Measurements from ENCODE around the gene MYO9A. TPM values are rescaled to one million over a fixed set of nuclear protein-coding genes. Genes with fewer than 3 reads are reported as not detected.

Gene MYO9A
- total RNA-seq, 1 experiment from 2014 or later = 23.0 TPM

DNA sequence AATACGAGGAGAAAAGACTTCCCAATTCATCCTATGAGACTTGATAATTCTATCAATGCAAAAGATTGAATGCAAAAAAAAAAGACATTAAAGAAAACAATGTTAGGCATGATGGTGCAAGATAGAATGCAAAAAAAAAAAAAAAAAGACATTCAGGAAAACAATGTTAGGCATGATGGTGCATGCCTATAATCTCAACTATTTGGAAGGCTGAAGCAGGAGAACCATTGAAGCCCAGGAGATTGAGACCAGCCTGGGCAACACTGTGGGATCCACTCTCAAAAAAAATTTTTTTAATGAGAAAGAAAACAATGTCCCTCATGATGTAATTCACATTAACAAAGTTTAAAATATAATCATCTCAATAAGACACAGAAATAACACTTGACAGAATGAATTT is 75.9 kb downstream of the MYO9A start:
- Histone ChIP-seq H3K4me1 (ENCODE audit: control insufficient read depth in 1 of 2, insufficient read depth in 2 of 2, low read length in 2 of 2) (peaks cover 0 to 7% of the 10 kb centered on the region in 2 experiments; a peak in 2 of 4 replicates), H3K27ac (ENCODE audit: low read depth, low read length) (no peak overlapping the region), H3K9me3 (ENCODE audit: control insufficient read depth in 1 of 2, insufficient read depth in 1 of 2, low read depth in 1 of 2, low read length in 2 of 2) (no peaks in the 10 kb centered on the region), H3K4me3 (replicated peaks in 1 of 2; ENCODE audit: low read depth in 1 of 2, low read length in 2 of 2) (no peak overlapping the region), H3K9me2 (ENCODE audit: insufficient read depth) (no peaks in the 10 kb centered on the region), H3K79me2 (ENCODE audit: insufficient read depth, low read length) (0 out of 2 replicates have a peak, but pooled peaks cover 4% of the 10 kb centered on the region), H3K9ac (ENCODE audit: low read length) (no peak overlapping the region), H3K27me3 (ENCODE audit: insufficient read depth, low read length) (no peaks in the 10 kb centered on the region), H4K20me1 (ENCODE audit: insufficient read depth) (no peaks in the 10 kb centered on the region), H3K36me3 (ENCODE audit: control insufficient read depth in 1 of 2, insufficient read depth in 2 of 2, low read length in 2 of 2) (no peaks in the 10 kb centered on the region), H3K4me2 (ENCODE audit: low read length) (no peak overlapping the region), H2AFZ (ENCODE audit: low read depth, low read length, poor library complexity, severe bottlenecking) (no peak overlapping the region)
- POLR2A ChIA-PET = no interaction called here
- CTCF ChIA-PET = interaction anchor here (1.0 kb wide), 1 partner anchor 32 kb away, joined by 3 read pairs; no protein-coding TSS in a partner anchor
- ATAC-seq (no peak), DNase-seq (ENCODE audit: low read depth, low spot score) (no peak)
- TF ChIP-seq, protein P1, sequence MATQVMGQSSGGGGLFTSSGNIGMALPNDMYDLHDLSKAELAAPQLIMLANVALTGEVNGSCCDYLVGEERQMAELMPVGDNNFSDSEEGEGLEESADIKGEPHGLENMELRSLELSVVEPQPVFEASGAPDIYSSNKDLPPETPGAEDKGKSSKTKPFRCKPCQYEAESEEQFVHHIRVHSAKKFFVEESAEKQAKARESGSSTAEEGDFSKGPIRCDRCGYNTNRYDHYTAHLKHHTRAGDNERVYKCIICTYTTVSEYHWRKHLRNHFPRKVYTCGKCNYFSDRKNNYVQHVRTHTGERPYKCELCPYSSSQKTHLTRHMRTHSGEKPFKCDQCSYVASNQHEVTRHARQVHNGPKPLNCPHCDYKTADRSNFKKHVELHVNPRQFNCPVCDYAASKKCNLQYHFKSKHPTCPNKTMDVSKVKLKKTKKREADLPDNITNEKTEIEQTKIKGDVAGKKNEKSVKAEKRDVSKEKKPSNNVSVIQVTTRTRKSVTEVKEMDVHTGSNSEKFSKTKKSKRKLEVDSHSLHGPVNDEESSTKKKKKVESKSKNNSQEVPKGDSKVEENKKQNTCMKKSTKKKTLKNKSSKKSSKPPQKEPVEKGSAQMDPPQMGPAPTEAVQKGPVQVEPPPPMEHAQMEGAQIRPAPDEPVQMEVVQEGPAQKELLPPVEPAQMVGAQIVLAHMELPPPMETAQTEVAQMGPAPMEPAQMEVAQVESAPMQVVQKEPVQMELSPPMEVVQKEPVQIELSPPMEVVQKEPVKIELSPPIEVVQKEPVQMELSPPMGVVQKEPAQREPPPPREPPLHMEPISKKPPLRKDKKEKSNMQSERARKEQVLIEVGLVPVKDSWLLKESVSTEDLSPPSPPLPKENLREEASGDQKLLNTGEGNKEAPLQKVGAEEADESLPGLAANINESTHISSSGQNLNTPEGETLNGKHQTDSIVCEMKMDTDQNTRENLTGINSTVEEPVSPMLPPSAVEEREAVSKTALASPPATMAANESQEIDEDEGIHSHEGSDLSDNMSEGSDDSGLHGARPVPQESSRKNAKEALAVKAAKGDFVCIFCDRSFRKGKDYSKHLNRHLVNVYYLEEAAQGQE (IDR thresholded peaks at IDR 0.05; ENCODE audit: low read depth) = no peak
- no peak for TF ChIP-seq JUND (IDR thresholded peaks at IDR 0.05)
- TF ChIP-seq ZBTB33 (IDR thresholded peaks at IDR 0.05; ENCODE audit: extremely low read depth, insufficient replicate concordance, low read length) = no peak
- TF ChIP-seq ATF3 (IDR thresholded peaks at IDR 0.05) = no peak
- intact Hi-C loops (cut with micrococcal nuclease) = no loop called here
- no TSS peak for BruUV-seq (replicated peaks)
- RAD21 ChIA-PET (ENCODE audit: low non-redundant PET in 1 of 2, low total read pairs in 2 of 2, uncharacterized antibody in 2 of 2, unreplicated experiment in 2 of 2) = no interaction called here
